ENCODE results near the gene CKB. TPM values are rescaled to one million over a fixed set of nuclear protein-coding genes. Genes with fewer than 3 reads are reported as not detected.

CKB gene
- total RNA-seq, 6 experiments from 2014 or later = 3.6 to 57.1 (median 6.7) TPM

DNA sequence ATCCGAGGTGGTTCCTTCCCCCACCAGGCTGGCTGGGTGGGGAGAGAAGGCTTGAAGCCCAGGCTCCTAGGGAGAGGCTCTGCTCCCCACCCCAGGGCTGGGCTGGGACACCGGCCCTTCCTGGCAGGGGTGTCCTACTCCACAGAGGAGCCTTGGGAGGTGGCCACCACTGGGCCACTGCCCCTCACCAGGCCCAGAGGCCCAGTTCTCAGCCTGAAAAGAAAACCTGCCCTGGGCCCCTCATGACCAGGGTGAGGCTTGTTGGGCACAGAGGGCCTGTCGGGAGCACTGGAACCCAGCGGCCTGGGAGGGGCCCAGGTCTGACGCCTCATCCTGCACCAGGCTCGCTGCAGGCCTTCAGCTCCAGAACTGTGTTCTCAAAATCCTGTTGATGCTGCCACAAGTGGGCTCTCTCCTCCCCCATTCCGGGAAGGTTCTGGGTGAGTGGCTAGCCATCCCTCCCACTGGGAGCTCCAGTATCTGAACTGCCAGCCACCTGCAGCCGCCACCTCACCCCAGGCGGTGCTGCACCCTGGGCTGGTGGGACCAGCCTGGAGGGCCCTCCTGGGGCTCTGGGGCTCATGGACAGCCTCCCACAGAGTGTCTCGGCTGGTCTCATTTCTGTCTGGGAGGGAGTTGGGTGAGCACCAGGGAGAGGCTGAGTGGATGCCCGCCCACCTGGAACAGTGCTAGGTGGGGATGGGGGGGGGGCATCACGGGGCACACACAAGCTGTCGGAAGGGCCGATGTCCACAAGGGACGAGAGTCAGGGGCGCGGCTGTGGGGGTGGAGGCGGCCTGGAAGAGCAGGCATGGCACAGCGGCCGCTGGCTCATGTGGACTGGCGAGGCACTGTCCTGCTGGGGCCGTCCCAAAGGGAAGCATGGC lies 28.1 kb upstream of the CKB start:
- Histone ChIP-seq H3K36me3 (no peaks in the 10 kb centered on the region), H3K4me3 (no peak overlapping the region), H3K27me3 (no peaks in the 10 kb centered on the region), H3K9me3 (no peaks in the 10 kb centered on the region), H3K27ac (peak overlapping the region in 1 of 3 donors; percentile 3), H3K4me1 (no peaks in the 10 kb centered on the region)
- TF ChIP-seq, protein P1, sequence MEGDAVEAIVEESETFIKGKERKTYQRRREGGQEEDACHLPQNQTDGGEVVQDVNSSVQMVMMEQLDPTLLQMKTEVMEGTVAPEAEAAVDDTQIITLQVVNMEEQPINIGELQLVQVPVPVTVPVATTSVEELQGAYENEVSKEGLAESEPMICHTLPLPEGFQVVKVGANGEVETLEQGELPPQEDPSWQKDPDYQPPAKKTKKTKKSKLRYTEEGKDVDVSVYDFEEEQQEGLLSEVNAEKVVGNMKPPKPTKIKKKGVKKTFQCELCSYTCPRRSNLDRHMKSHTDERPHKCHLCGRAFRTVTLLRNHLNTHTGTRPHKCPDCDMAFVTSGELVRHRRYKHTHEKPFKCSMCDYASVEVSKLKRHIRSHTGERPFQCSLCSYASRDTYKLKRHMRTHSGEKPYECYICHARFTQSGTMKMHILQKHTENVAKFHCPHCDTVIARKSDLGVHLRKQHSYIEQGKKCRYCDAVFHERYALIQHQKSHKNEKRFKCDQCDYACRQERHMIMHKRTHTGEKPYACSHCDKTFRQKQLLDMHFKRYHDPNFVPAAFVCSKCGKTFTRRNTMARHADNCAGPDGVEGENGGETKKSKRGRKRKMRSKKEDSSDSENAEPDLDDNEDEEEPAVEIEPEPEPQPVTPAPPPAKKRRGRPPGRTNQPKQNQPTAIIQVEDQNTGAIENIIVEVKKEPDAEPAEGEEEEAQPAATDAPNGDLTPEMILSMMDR (IDR thresholded peaks at IDR 0.05) = no peak
- no peak for TF ChIP-seq POLR2A (IDR thresholded peaks at IDR 0.05)
- peak in 2 of 3 donors; percentile 46 for DNase-seq
- ATAC-seq = no peak
- 53% methylated on average over 1 of the region's 22 CpGs for WGBS (ENCODE audit: insufficient coverage, low coverage, low lambda C conversion rate, missing lambda C conversion rate)
- intact Hi-C loops (cut with DNase I) = loop anchor here in 1 of 2 donors (5.0 kb wide), 1 partner anchor 33 kb away; no protein-coding TSS in a partner anchor

DNA sequence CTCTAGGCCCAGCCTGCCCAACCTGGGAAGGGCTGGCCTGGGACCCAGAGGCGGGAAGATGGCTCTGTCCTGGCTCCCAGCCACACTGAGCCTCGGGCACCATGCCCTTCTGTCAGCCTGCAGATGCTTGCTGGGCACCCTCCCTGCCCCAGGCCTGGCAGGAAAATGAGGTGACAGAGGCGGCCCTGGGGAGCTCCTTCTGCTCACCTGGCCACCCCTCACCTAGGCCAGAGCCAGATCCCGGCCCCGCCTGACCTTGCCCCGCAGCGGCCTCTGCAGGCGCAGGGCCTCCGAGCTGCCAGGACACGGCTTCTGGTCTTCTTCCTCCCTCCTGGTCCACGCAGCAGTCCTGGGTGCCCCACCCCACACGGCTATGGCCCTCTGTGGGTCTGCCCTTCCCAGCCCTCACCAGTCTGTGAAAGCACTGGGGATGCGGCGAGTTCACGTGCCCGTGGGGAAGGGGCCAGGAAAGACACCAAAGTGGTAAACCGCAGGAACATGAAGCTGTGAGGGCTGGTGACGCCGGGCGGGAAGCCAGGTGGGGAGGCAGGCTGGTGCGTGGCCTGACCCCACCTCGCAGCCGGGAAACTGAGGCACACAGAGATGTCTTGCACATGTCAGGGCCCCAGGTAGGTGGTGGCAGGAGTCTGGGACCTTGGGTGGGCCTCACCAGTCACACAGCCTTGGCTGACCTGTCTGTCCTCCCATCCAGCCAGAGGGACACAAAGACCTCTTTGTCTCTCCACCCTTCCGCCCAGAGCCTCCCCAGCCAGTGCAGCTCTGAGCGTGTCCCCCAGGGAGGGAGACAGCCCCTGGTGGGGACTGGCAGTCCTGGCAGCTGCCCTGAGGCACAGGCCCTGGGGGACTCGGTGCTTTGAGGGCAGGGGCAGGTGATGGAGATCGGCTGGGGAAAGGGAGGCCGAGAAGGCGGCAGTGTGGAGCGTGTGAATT lies 27.0 kb upstream of the CKB start:
- no peak overlapping the region for H3K27ac ChIP-seq
- no peak for TF ChIP-seq POLR2A (IDR thresholded peaks at IDR 0.05)
- TF ChIP-seq, protein P1 (IDR thresholded peaks at IDR 0.05) = no peak
- H3K4me3 ChIP-seq = no peak overlapping the region
- intact Hi-C loops (cut with DNase I) = loop anchor here (5.0 to 10.0 kb wide), 3 partner anchors 32 to 55 kb away; no protein-coding TSS in a partner anchor
- WGBS (ENCODE audit: insufficient coverage, low coverage, low lambda C conversion rate, missing lambda C conversion rate) = 79% methylated on average over 14 of the region's 30 CpGs
- ATAC-seq = peak in 1 of 4 donors; percentile 30
- no peaks in the 10 kb centered on the region for H3K36me3 ChIP-seq
- no peaks in the 10 kb centered on the region for H3K27me3 ChIP-seq
- H3K4me1 ChIP-seq = no peaks in the 10 kb centered on the region
- no peaks in the 10 kb centered on the region for H3K9me3 ChIP-seq
- DNase-seq = peak in 2 of 3 donors; percentile 50 to 51

DNA sequence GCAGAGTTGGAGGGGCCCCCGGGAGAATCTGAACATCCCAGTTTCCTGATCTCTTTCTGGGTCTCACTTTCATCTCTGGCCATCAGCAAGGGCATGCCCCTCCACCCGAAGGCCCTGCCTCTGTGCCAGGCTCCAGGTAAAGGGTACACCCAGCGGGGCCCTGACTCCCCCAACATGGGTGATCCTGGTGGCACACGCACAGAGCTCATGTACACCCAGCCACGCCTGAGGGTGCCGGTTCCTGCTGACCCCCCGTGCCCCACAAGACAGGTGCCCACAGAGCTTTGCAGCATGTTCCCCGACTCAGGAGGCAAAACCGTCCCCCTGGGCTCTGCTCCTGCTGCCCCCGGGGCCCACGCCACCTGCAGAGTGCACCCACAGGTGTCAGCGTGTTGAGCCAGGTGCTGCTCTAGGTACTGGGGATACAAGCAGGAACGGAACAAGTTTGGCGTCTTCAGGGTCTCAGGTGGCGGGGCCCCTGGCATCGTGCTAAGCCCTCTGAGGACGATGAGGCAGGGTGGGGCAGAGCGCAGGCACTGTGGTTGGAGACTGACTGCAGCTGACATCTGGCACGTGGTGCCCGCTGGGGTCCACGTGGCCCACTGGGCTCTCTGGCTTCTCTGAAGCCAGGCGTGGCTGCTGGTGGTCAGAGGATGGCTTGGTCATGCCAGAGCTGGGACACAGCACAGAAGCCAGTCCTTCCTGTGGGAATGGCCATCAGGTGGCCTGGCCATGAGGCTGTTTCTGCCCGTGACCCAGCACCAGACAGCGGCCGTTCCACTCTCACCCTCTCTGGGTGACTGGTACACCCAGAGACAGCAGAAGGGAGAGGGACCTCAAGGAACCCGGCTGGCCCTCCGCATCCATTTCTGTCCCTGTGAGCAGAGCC lies 26.1 kb upstream of the CKB start:
- no peaks in the 10 kb centered on the region for H3K4me1 ChIP-seq
- no peak overlapping the region for H3K4me3 ChIP-seq
- 89% methylated on average over 8 of the region's 27 CpGs for WGBS (ENCODE audit: insufficient coverage, low coverage, low lambda C conversion rate, missing lambda C conversion rate)
- DNase-seq (no peak), ATAC-seq (no peak)
- no peaks in the 10 kb centered on the region for H3K36me3 ChIP-seq
- H3K27me3 ChIP-seq = no peaks in the 10 kb centered on the region
- H3K27ac ChIP-seq = no peak overlapping the region
- H3K9me3 ChIP-seq = no peaks in the 10 kb centered on the region
- intact Hi-C loops (cut with DNase I) = loop anchor here (5.0 to 10.0 kb wide), 2 partner anchors 46 to 54 kb away; no protein-coding TSS in a partner anchor
- TF ChIP-seq, protein P1 (IDR thresholded peaks at IDR 0.05) = no peak
- TF ChIP-seq POLR2A (IDR thresholded peaks at IDR 0.05) = no peak
